Ramos (cell line): ENCODE measurements around the gene IL17F.
"Not testable (repeated sequence)": the region's sequence is repeated elsewhere in the genome, so short reads cannot be mapped to it uniquely, and the experiment has no call there.

Source experiments
- in situ Hi-C: fragments of 300-500 bp; cut with MboI; formaldehyde crosslinking; loops from one replicate; pipeline ENCODE4 v1.14.3; 2022; ENCODE audit warnings: low sequenced_read_pairs; ENCODE audit not compliant: unreplicated experiment

Gene IL17F

GRCh38 chr6:52200088-52200487, 44.2 kb downstream of the IL17F start:
- in situ Hi-C loops = not testable (repeated sequence)

- in situ Hi-C loops = no loop called here
Measured at GRCh38 chr6:52195886-52196285, 48.4 kb downstream of the IL17F start.

GRCh38 chr6:52191824-52192223, 52.5 kb downstream of the IL17F start:
- in situ Hi-C loops = no loop called here

GRCh38 chr6:52190409-52190808, 53.9 kb downstream of the IL17F start:
- in situ Hi-C loops = no loop called here

- in situ Hi-C loops = no loop called here
Measured at GRCh38 chr6:52189974-52190373, 54.3 kb downstream of the IL17F start.

GRCh38 chr6:52187098-52187497, 57.2 kb downstream of the IL17F start:
- in situ Hi-C loops = no loop called here
